ENCODE data around the gene CST6. TPM values are rescaled to one million over a fixed set of nuclear protein-coding genes. Genes with fewer than 3 reads are reported as not detected.

The CST6 gene, protein sequence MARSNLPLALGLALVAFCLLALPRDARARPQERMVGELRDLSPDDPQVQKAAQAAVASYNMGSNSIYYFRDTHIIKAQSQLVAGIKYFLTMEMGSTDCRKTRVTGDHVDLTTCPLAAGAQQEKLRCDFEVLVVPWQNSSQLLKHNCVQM
- not detected for polyA plus RNA-seq (2013, experiment 1 of 2)
- not detected for polyA plus RNA-seq (2013, experiment 2 of 2)

DNA sequence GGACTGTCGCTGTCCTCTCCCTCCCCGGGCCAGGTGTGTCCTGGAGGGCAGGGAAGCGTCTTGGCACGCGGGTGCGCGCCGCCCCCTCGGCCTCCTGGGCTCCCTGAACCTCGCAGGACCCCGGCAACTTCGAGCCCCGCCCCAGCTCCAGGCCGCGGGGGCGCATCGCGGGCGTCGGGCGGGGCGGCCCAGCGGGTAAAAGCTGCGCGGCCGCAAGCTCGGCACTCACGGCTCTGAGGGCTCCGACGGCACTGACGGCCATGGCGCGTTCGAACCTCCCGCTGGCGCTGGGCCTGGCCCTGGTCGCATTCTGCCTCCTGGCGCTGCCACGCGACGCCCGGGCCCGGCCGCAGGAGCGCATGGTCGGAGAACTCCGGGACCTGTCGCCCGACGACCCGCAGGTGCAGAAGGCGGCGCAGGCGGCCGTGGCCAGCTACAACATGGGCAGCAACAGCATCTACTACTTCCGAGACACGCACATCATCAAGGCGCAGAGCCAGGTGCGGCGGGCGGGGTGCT, at the start of gene CST6:
TSS of gene CST6 (plus strand) at position 224 of the 519 bp plus-strand sequence. CDS start at position 261, 37 bp downstream.
- H3K4me1 ChIP-seq (ENCODE audit: control insufficient read depth, insufficient read depth, low read length, poor library complexity, severe bottlenecking) = peaks cover 31% of the 10 kb centered on the region
- no peaks in the 10 kb centered on the region for H3K9me3 ChIP-seq (ENCODE audit: control insufficient read depth, low read length)
- 76 to 88% methylated on average over 61 of the region's 61 CpGs for WGBS, 2 experiments (ENCODE audit: insufficient coverage in 2 of 2)
- no peak within 1 kb of the TSS for H3K4me3 ChIP-seq (ENCODE audit: extremely low read depth, insufficient read depth, low read length, poor library complexity, severe bottlenecking)
- H3K27ac ChIP-seq (ENCODE audit: low read depth, low read length, severe bottlenecking) = no peak within 1 kb of the TSS
- no peaks in the 10 kb centered on the region for H3K36me3 ChIP-seq (ENCODE audit: control insufficient read depth, insufficient read depth, low read length)

DNA sequence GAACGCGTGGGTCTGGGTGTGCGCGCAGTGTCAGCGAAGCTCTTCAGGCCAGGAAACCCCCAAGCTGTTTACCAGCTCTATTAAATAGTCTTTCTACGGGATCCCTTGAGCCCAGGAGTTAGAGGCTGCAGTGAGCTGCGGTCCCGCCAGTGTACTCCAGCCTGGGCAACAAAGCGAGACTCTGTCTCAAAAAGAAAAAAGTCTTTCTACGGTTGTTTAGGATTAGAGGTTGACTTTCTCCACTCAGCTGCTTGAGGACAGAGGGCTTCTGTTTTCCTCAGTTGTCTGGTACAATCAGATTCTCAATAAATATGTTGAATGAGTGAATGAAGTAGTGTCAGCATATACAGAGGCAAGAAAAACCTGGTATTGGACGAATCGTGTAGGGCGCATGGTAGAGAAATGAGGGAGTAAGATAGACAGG, 49.7 kb upstream of the CST6 start:
- Histone ChIP-seq H3K36me3 (ENCODE audit: control insufficient read depth, insufficient read depth, low read length) (peaks cover 36% of the 10 kb centered on the region), H3K4me1 (ENCODE audit: control insufficient read depth, insufficient read depth, low read length, poor library complexity, severe bottlenecking) (peaks cover 5% of the 10 kb centered on the region), H3K4me3 (ENCODE audit: extremely low read depth, insufficient read depth, low read length, poor library complexity, severe bottlenecking) (peak overlapping the region; percentile 86), H3K27ac (ENCODE audit: low read depth, low read length, severe bottlenecking) (no peak overlapping the region), H3K9me3 (ENCODE audit: control insufficient read depth, low read length) (no peaks in the 10 kb centered on the region)
- 8 to 11% methylated on average over 6 to 12 of the region's 13 CpGs for WGBS, 2 experiments (ENCODE audit: insufficient coverage in 2 of 2)

DNA sequence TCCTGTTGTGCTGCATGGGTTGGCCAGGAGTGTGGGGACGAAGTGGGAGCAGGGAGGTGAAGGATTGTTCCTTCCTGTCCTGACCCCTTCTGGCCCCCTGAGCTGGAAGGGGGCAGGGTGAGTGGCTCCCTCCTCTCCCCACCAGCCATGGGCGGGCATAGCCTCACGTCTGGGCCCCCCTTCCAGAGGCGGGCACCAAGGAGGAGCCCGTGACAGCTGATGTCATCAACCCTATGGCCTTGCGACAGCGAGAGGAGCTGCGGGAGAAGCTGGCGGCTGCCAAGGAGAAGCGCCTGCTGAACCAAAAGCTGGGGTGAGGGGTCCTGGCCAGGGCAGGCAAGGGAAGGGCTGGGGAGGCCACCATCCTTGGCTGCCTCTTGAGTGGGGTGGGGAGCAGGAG, 46.9 kb upstream of the CST6 start:
- no peak overlapping the region for H3K4me3 ChIP-seq (ENCODE audit: extremely low read depth, insufficient read depth, low read length, poor library complexity, severe bottlenecking)
- H3K9me3 ChIP-seq (ENCODE audit: control insufficient read depth, low read length) = no peaks in the 10 kb centered on the region
- H3K36me3 ChIP-seq (ENCODE audit: control insufficient read depth, insufficient read depth, low read length) = peaks cover 64% of the 10 kb centered on the region
- peaks cover 5% of the 10 kb centered on the region for H3K4me1 ChIP-seq (ENCODE audit: control insufficient read depth, insufficient read depth, low read length, poor library complexity, severe bottlenecking)
- H3K27ac ChIP-seq (ENCODE audit: low read depth, low read length, severe bottlenecking) = no peak overlapping the region
- WGBS, 2 experiments (ENCODE audit: insufficient coverage in 2 of 2) = 81 to 94% methylated on average over 6 to 7 of the region's 10 CpGs

DNA sequence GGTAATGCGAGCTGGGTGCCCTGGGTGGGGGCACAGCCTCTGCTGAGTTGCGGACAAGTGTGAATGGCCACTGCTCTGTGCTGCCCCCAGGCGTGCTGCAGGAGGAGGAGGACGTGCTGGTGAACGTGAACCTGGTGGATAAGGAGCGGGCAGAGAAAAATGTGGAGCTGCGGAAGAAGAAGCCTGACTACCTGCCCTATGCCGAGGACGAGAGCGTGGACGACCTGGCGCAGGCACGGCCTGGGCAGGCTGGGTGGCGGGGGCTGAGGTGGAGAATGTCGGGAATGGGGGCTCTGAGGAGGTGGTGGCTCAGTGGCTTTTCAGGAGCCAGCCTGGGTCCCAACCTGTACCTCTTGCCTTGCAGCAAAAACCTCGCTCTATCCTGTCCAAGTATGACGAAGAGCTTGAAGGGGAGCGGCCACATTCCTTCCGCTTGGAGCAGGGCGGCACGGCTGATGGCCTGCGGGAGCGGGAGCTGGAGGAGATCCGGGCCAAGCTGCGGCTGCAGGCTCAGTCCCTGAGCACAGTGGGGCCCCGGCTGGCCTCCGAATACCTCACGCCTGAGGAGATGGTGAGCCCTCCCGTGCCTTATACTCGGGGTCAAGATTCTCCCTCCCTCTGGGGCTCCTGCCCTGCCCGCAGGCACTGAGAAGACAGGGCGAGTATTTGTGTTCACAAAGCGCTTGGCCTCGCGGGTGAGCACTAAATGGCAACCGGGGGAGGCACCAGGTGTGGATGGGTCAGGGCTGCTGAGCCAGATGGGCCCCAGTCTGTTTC, 45.6 kb upstream of the CST6 start:
- Histone ChIP-seq H3K4me1 (ENCODE audit: control insufficient read depth, insufficient read depth, low read length, poor library complexity, severe bottlenecking) (peaks cover 5% of the 10 kb centered on the region), H3K9me3 (ENCODE audit: control insufficient read depth, low read length) (no peaks in the 10 kb centered on the region), H3K27ac (ENCODE audit: low read depth, low read length, severe bottlenecking) (no peak overlapping the region), H3K4me3 (ENCODE audit: extremely low read depth, insufficient read depth, low read length, poor library complexity, severe bottlenecking) (no peak overlapping the region), H3K36me3 (ENCODE audit: control insufficient read depth, insufficient read depth, low read length) (peaks cover 70% of the 10 kb centered on the region)
- WGBS, 2 experiments (ENCODE audit: insufficient coverage in 2 of 2) = 98 to 99% methylated on average over 34 of the region's 36 CpGs

DNA sequence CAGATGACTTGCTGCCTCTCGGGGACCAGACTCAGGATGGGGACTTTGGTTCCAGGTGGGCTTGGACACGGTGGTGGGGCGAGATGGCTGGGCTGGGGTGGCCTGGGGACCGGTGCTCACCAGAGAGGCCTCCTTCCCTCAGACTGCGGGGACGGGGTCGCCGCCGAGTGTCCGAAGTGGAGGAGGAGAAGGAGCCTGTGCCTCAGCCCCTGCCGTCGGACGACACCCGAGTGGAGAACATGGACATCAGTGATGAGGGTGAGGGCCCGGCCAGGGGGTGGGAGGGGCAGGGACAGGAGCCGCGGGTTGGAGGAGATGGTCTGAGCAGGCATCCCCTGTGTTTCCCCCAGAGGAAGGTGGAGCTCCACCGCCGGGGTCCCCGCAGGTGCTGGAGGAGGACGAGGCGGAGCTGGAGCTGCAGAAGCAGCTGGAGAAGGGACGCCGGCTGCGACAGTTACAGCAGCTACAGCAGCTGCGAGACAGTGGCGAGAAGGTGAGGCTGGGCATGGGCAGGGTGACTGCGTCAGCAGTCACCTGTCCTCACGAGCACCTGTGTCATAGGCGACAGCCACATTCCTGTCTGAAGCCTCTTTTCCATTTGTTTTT, 44.4 kb upstream of the CST6 start:
- WGBS, 2 experiments (ENCODE audit: insufficient coverage in 2 of 2) = 94 to 95% methylated on average over 21 to 23 of the region's 30 CpGs
- Histone ChIP-seq H3K4me3 (ENCODE audit: extremely low read depth, insufficient read depth, low read length, poor library complexity, severe bottlenecking) (no peak overlapping the region), H3K27ac (ENCODE audit: low read depth, low read length, severe bottlenecking) (no peak overlapping the region), H3K36me3 (ENCODE audit: control insufficient read depth, insufficient read depth, low read length) (peaks cover 79% of the 10 kb centered on the region), H3K4me1 (ENCODE audit: control insufficient read depth, insufficient read depth, low read length, poor library complexity, severe bottlenecking) (peaks cover 5% of the 10 kb centered on the region), H3K9me3 (ENCODE audit: control insufficient read depth, low read length) (no peaks in the 10 kb centered on the region)

DNA sequence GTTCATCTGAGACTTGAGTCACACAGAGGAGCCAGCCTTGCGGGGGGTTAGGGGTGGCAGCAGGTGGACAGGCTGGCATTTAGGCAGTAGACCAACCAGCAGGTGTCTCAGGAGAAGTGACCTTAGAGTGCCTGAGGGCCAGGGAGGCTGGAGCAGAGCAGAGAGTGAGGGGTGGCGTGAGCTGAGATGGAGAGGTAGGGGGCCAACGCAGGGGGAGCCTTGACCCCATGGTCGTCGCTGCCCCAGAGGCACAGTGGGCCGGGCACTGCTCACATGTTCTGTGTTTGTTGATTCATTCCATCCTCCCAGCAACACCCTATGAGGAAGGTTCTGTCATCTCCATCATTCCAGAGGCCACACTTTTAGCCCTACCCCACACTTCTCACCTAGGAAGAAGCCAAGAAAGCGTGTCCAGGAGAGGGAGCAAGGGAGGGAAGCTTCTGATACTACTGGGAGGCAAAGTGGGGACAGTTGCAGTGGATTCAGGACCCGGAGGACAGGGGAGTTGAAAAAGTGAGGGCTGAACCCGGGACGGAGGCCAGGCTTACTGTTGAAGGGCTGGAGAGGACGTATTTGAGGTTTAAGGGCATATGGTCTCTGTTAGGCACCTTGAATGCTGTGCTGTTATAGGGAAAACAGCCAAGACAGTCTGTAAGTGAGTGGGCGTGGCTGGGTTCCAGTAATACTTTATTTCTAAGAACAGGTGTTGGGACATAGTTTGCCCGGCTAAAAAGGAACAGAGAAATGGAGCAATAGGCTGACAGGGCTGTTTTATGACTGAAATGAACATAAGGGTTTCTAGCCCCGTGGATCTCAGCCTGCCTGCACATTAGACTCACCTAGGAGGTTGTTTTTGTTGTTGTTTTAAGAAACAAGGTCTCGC, 43.0 kb upstream of the CST6 start:
- Histone ChIP-seq H3K9me3 (ENCODE audit: control insufficient read depth, low read length) (no peaks in the 10 kb centered on the region), H3K36me3 (ENCODE audit: control insufficient read depth, insufficient read depth, low read length) (peaks cover 89% of the 10 kb centered on the region), H3K4me3 (ENCODE audit: extremely low read depth, insufficient read depth, low read length, poor library complexity, severe bottlenecking) (no peak overlapping the region), H3K27ac (ENCODE audit: low read depth, low read length, severe bottlenecking) (no peak overlapping the region), H3K4me1 (ENCODE audit: control insufficient read depth, insufficient read depth, low read length, poor library complexity, severe bottlenecking) (no peaks in the 10 kb centered on the region)
- WGBS, 2 experiments (ENCODE audit: insufficient coverage in 2 of 2) = 91 to 97% methylated on average over 14 to 15 of the region's 15 CpGs

DNA sequence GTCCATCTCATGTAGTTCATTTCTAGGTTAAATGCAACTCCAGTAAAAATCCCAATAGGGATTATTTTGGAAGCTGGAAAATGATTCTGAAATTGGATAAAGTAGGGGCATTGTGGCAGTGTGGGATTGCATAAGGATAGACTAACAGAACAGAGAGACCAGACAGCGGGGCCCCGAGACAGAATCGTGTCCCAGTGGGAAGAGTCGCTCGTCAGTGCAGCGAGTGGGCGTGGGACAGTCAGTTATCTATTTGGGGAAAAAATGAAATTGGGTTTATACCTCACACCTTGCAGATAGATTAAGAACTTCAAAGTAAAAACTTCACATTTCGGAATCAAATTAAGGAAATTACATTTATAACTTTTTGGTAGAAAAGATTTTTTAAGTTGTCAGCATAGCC, 39.7 kb upstream of the CST6 start:
- WGBS, 2 experiments (ENCODE audit: insufficient coverage in 2 of 2) = 94 to 98% methylated on average over 5 to 7 of the region's 8 CpGs
- H3K9me3 ChIP-seq (ENCODE audit: control insufficient read depth, low read length) = no peaks in the 10 kb centered on the region

DNA sequence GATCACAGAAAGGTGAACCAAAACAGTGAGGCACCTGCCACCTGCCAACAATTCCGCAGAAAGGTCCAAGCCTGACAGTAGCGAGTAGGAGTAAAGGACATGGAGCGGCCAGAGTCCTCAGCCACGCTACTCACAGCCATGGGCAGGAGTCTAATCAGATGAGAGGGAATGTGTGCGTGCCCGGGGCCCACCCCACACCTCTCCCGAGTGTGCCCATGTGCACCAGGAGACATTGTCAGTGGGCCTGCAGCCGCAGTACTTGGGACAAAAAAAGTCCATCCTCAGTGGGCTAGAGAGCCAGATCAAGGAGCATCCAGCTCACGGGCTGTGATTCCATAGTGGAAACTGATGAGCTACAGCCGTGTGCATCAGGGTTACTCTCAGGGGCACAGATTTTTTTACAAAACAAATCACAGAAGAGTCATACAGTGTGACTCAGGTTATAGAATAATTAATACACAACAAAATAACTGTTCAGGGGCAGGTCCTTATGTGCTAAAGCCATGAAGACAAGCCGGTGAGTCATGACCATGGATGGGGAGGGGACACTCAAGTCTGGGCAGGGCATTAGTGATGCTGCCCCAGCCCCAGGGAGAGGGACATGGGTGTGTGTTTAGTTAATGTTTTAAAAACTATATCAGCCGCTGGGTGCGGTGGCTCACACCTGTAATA, 38.2 kb upstream of the CST6 start:
- Histone ChIP-seq H3K9me3 (ENCODE audit: control insufficient read depth, low read length) (no peaks in the 10 kb centered on the region), H3K27ac (ENCODE audit: low read depth, low read length, severe bottlenecking) (no peak overlapping the region), H3K4me3 (ENCODE audit: extremely low read depth, insufficient read depth, low read length, poor library complexity, severe bottlenecking) (no peak overlapping the region), H3K4me1 (ENCODE audit: control insufficient read depth, insufficient read depth, low read length, poor library complexity, severe bottlenecking) (no peaks in the 10 kb centered on the region), H3K36me3 (ENCODE audit: control insufficient read depth, insufficient read depth, low read length) (peaks cover 81% of the 10 kb centered on the region)
- WGBS, 2 experiments (ENCODE audit: insufficient coverage in 2 of 2) = 90 to 91% methylated on average over 11 to 13 of the region's 13 CpGs

More for the DNA sequence above, 39.7 kb upstream of the CST6 start:
- Histone ChIP-seq H3K4me3 (ENCODE audit: extremely low read depth, insufficient read depth, low read length, poor library complexity, severe bottlenecking) (no peak overlapping the region), H3K36me3 (ENCODE audit: control insufficient read depth, insufficient read depth, low read length) (peaks cover 81% of the 10 kb centered on the region), H3K4me1 (ENCODE audit: control insufficient read depth, insufficient read depth, low read length, poor library complexity, severe bottlenecking) (no peaks in the 10 kb centered on the region), H3K27ac (ENCODE audit: low read depth, low read length, severe bottlenecking) (no peak overlapping the region)

DNA sequence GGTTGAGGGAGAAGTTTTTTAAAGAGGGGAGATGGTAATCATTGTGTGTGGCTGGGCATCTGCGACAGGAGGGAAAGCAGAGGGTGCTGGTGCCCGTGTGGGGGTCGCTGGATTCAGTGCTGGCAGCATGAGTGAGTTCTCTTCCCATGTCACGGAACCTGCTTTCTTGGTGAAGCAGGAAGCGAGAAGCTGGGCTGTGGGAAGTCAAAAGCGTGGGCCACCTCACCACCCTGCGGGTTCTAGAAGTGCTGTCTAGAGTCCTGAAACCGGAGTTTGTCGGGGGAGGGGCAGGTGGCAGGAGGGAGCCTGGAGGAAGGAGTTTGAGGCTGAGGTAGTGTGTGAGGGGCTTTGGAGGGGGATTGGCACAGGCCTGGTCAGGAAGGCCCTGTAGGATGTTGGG, 36.0 kb upstream of the CST6 start:
- 92 to 98% methylated on average over 9 of the region's 9 CpGs for WGBS, 2 experiments (ENCODE audit: insufficient coverage in 2 of 2)
- Histone ChIP-seq H3K36me3 (ENCODE audit: control insufficient read depth, insufficient read depth, low read length) (peaks cover 79% of the 10 kb centered on the region), H3K27ac (ENCODE audit: low read depth, low read length, severe bottlenecking) (no peak overlapping the region), H3K4me1 (ENCODE audit: control insufficient read depth, insufficient read depth, low read length, poor library complexity, severe bottlenecking) (no peaks in the 10 kb centered on the region), H3K9me3 (ENCODE audit: control insufficient read depth, low read length) (no peaks in the 10 kb centered on the region), H3K4me3 (ENCODE audit: extremely low read depth, insufficient read depth, low read length, poor library complexity, severe bottlenecking) (no peak overlapping the region)
